GM21529 (cell line): ENCODE data around the gene KIF3B.
"Not testable (repeated sequence)": the region's sequence is repeated elsewhere in the genome, so short reads cannot be mapped to it uniquely, and the experiment has no call there.

Experiments
- ATAC-seq: cut with Tn5 transposase; IDR thresholded peaks from one replicate; pipeline ENCODE4 v1.9.1; 2021; ENCODE audit not compliant: unreplicated experiment

Gene KIF3B

GRCh38 chr20:32292548-32292947 is 15.1 kb downstream of the KIF3B start:
- no peak for ATAC-seq

- no peak for ATAC-seq
Measured at GRCh38 chr20:32294071-32294470, 16.6 kb downstream of the KIF3B start.

GRCh38 chr20:32296412-32296811 is 19.0 kb downstream of the KIF3B start:
- no peak for ATAC-seq

- ATAC-seq: no peak
Measured at GRCh38 chr20:32296819-32297420, 19.5 kb downstream of the KIF3B start.

GRCh38 chr20:32297439-32297838 is 20.0 kb downstream of the KIF3B start:
- ATAC-seq: no peak

GRCh38 chr20:32300647-32301046 is 23.2 kb downstream of the KIF3B start:
- ATAC-seq: no peak

- ATAC-seq: no peak
Measured at GRCh38 chr20:32301719-32302506, 24.5 kb downstream of the KIF3B start.

GRCh38 chr20:32302507-32302872 is 25.0 kb downstream of the KIF3B start:
- no peak for ATAC-seq

GRCh38 chr20:32304131-32304746 is 26.8 kb downstream of the KIF3B start:
- ATAC-seq: no peak

- no peak for ATAC-seq
Measured at GRCh38 chr20:32312718-32313424, 35.4 kb downstream of the KIF3B start.

GRCh38 chr20:32314768-32315167 is 37.3 kb downstream of the KIF3B start:
- ATAC-seq: no peak

GRCh38 chr20:32315399-32315798 is 37.9 kb downstream of the KIF3B start:
- no peak for ATAC-seq

- ATAC-seq: no peak
Measured at GRCh38 chr20:32315891-32316290, 38.4 kb downstream of the KIF3B start.

- no peak for ATAC-seq
Measured at GRCh38 chr20:32316667-32317066, 39.2 kb downstream of the KIF3B start.

- no peak for ATAC-seq
Measured at GRCh38 chr20:32319100-32319499, 41.6 kb downstream of the KIF3B start.

- no peak for ATAC-seq
Measured at GRCh38 chr20:32320305-32320704, 42.9 kb downstream of the KIF3B start.

- no peak for ATAC-seq
Measured at GRCh38 chr20:32321390-32321789, 43.9 kb downstream of the KIF3B start.

GRCh38 chr20:32322260-32322659 is 44.8 kb downstream of the KIF3B start:
- not testable (repeated sequence) for ATAC-seq

- ATAC-seq: not testable (repeated sequence)
Measured at GRCh38 chr20:32323761-32324160, 46.3 kb downstream of the KIF3B start.

GRCh38 chr20:32325706-32326503 is 48.5 kb downstream of the KIF3B start:
- no peak for ATAC-seq

GRCh38 chr20:32326504-32326845 is 49.0 kb downstream of the KIF3B start:
- ATAC-seq: no peak
